ENCODE results near the gene NAXD. TPM values are rescaled to one million over a fixed set of nuclear protein-coding genes. Genes with fewer than 3 reads are reported as not detected.
A peak's percentile ranks its signal among the peaks of the same experiment; 100 is the strongest.

NAXD gene
- total RNA-seq, 6 donors from 2014 or later, result 19.6 to 38.8 (median 29.4) TPM

DNA sequence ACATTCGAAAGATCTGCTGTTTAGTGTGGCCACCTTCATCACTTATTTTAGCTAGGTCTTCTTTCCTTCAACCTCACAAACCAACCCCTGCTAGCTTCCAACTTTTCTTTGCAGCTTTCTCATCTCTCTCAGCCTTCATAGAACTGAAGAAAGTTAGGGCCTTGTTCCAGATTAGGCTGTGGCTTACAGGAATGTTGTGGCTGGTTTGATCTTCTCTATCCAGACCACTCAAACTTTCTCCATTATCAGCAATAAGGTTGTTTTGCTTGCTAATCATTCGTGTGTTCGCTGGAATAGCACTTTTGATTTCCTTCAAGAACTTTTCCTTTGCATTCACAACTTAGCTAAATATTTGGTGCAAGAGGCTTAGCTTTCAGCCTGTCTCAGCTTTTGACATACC lies 45.9 kb downstream of the NAXD start:
- H3K4me1 ChIP-seq, result peaks cover 0 to 4% (median 1%) of the 10 kb centered on the region in 4 donors
- TF ChIP-seq POLR2A (IDR thresholded peaks at IDR 0.05) (no peak), POLR2AphosphoS5 (IDR thresholded peaks at IDR 0.05) (no peak), CTCF (IDR thresholded peaks at IDR 0.05) (no peak), EP300 (IDR thresholded peaks at IDR 0.05) (no peak)
- no peaks in the 10 kb centered on the region for H3K9me3 ChIP-seq
- peaks cover 4 to 70% (median 38%) of the 10 kb centered on the region in 4 donors for H3K36me3 ChIP-seq
- ATAC-seq (ENCODE audit: low FRiP score in 2 of 2), result no peak
- DNase-seq, result no peak
- no peak overlapping the region for H3K4me3 ChIP-seq
- no peak overlapping the region for H3K27ac ChIP-seq
- H3K27me3 ChIP-seq, result no peaks in the 10 kb centered on the region
- 91 to 95% methylated on average over 3 of the region's 3 CpGs for WGBS, 2 donors

GRCh38 chr13:110662091-110662490 lies 46.7 kb downstream of the NAXD start:
- no peak overlapping the region for H3K4me3 ChIP-seq
- DNase-seq, result peak in 1 of 2 donors; percentile 73
- TF ChIP-seq POLR2AphosphoS5 (IDR thresholded peaks at IDR 0.05) (no peak), EP300 (IDR thresholded peaks at IDR 0.05) (no peak), CTCF (IDR thresholded peaks at IDR 0.05) (no peak), POLR2A (IDR thresholded peaks at IDR 0.05) (no peak)
- no peaks in the 10 kb centered on the region for H3K27me3 ChIP-seq
- 96 to 97% methylated on average over 23 to 25 of the region's 25 CpGs for WGBS, 2 donors
- peaks cover 0 to 4% (median 1%) of the 10 kb centered on the region in 4 donors for H3K4me1 ChIP-seq
- H3K36me3 ChIP-seq, result peaks cover 7 to 78% (median 44%) of the 10 kb centered on the region in 4 donors
- H3K27ac ChIP-seq, result no peak overlapping the region
- ATAC-seq (ENCODE audit: low FRiP score in 2 of 2), result peak in 1 of 2 donors; percentile 11
- no peaks in the 10 kb centered on the region for H3K9me3 ChIP-seq

- Histone ChIP-seq H3K36me3 (peaks cover 7 to 81% (median 46%) of the 10 kb centered on the region in 4 donors), H3K4me3 (no peak overlapping the region), H3K9me3 (no peaks in the 10 kb centered on the region), H3K4me1 (peaks cover 0 to 4% (median 0%) of the 10 kb centered on the region in 4 donors), H3K27ac (no peak overlapping the region), H3K27me3 (no peaks in the 10 kb centered on the region)
- ATAC-seq (ENCODE audit: low FRiP score in 2 of 2), result no peak
- TF ChIP-seq CTCF (IDR thresholded peaks at IDR 0.05) (no peak), POLR2A (IDR thresholded peaks at IDR 0.05) (no peak), EP300 (IDR thresholded peaks at IDR 0.05) (no peak), POLR2AphosphoS5 (IDR thresholded peaks at IDR 0.05) (no peak)
- DNase-seq, result no peak
- 97 to 98% methylated on average over 16 of the region's 16 CpGs for WGBS, 2 donors
Observed at GRCh38 chr13:110662777-110663443, 47.6 kb downstream of the NAXD start.

- H3K4me1 ChIP-seq, result peaks cover 0 to 4% (median 0%) of the 10 kb centered on the region in 4 donors
- no peak for TF ChIP-seq CTCF (IDR thresholded peaks at IDR 0.05)
- no peak for TF ChIP-seq POLR2A (IDR thresholded peaks at IDR 0.05)
- no peak for TF ChIP-seq POLR2AphosphoS5 (IDR thresholded peaks at IDR 0.05)
- no peaks in the 10 kb centered on the region for H3K27me3 ChIP-seq
- no peak overlapping the region for H3K4me3 ChIP-seq
- no peak overlapping the region for H3K27ac ChIP-seq
- ATAC-seq (ENCODE audit: low FRiP score in 2 of 2) (no peak), DNase-seq (no peak)
- 76 to 83% methylated on average over 7 of the region's 7 CpGs for WGBS, 2 donors
- no peaks in the 10 kb centered on the region for H3K9me3 ChIP-seq
- peaks cover 7 to 84% (median 46%) of the 10 kb centered on the region in 4 donors for H3K36me3 ChIP-seq
Observed at GRCh38 chr13:110663491-110663890, 48.1 kb downstream of the NAXD start.

DNA sequence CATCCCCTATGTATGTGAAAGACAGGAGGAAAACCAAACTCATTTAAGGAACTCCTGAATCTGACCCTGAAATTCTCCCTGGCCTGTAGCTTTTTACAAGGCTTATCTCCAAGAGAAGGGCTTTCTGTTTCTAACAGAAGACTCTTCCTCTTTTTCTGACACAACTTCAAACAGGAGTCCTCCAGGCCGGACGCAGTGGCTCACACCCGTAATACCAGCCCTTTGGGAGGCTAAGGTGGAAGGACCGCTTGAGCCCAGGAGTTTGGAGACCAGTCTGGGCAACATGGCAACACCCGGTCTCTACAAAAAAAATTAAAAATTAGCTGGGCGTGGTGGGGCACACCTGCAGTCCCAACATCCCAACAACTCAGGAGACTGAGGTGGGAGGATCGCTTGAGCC lies 48.7 kb downstream of the NAXD start:
- H3K36me3 ChIP-seq, result peaks cover 10 to 85% (median 47%) of the 10 kb centered on the region in 4 donors

More for the DNA sequence above, 48.7 kb downstream of the NAXD start:
- Histone ChIP-seq H3K4me1 (peaks cover 0 to 4% (median 0%) of the 10 kb centered on the region in 4 donors), H3K27me3 (no peaks in the 10 kb centered on the region), H3K27ac (peak overlapping the region in 2 of 4 donors; percentile 68 to 74), H3K4me3 (no peak overlapping the region), H3K9me3 (no peaks in the 10 kb centered on the region)
- no peak for DNase-seq
- WGBS, 2 donors, result 79 to 91% methylated on average over 7 of the region's 7 CpGs
- ATAC-seq (ENCODE audit: low FRiP score in 2 of 2), result no peak
- TF ChIP-seq POLR2AphosphoS5 (IDR thresholded peaks at IDR 0.05) (no peak), POLR2A (IDR thresholded peaks at IDR 0.05) (no peak), EP300 (IDR thresholded peaks at IDR 0.05) (no peak), CTCF (IDR thresholded peaks at IDR 0.05) (no peak)

All from upper lobe of left lung (tissue), 6 donors.